SK-N-MC (cell line): ENCODE data around the gene EPN2.

Experiments used
- DNase-seq: peaks from one replicate; pipeline ENCODE4 v3.0.0-alpha.2; 2011; ENCODE audit warnings: low read depth, low spot score
- H3K27ac ChIP-seq: fragments of 200-600 bp; sonication (generic); 2 replicates; pipeline ENCODE4 v1.5.1; 2016; ENCODE audit warnings: mixed run types
- H3K36me3 ChIP-seq: fragments of 200-600 bp; sonication (generic); 2 replicates; pipeline ENCODE4 v1.6.1; 2017; ENCODE audit warnings: antibody characterized with exemption, low read length, mixed read lengths; ENCODE audit not compliant: insufficient read depth
- H3K4me3 ChIP-seq: fragments of 200-600 bp; sonication (generic); 2 replicates; pipeline ENCODE4 v1.5.1; 2016
- H3K9ac ChIP-seq: fragments of 200-600 bp; sonication (generic); 2 replicates; pipeline ENCODE4 v1.8.0; 2017; ENCODE audit warnings: mixed run types, mixed read lengths; ENCODE audit not compliant: insufficient read length
- H3K9me3 ChIP-seq: fragments of 200-600 bp; sonication (generic); 2 replicates; pipeline ENCODE4 v1.6.1; 2017; ENCODE audit warnings: low read depth, mild to moderate bottlenecking, antibody characterized with exemption, low read length, moderate library complexity, mixed read lengths
- EZH2 ChIP-seq: fragments of 200-600 bp; sonication (generic); IDR thresholded peaks from one replicate; pipeline ENCODE4 v1.6.1; 2017; ENCODE audit warnings: antibody characterized with exemption
- FOXP2 ChIP-seq: optimal IDR thresholded peaks from 2 replicates; pipeline ENCODE3; 2011; ENCODE audit warnings: mild to moderate bottlenecking, moderate library complexity; ENCODE audit not compliant: insufficient read depth; ENCODE audit errors: extremely low read length, control extremely low read depth
- POLR2AphosphoS5 ChIP-seq: IDR thresholded peaks from 2 replicates; pipeline ENCODE4 v1.6.1; 2012; ENCODE audit warnings: mild to moderate bottlenecking, low read depth, low read length, borderline replicate concordance

EPN2 gene

GRCh38 chr17:19310151-19310550 is 73.0 kb downstream of the EPN2 start:
- H3K36me3 ChIP-seq = peaks cover 7% of the 10 kb centered on the region; the same call in 1 of the 2 replicates
- no peak overlapping the region for H3K4me3 ChIP-seq
- no peak overlapping the region for H3K9ac ChIP-seq
- no peak for DNase-seq
- no peak overlapping the region for H3K27ac ChIP-seq
- H3K9me3 ChIP-seq = no peaks in the 10 kb centered on the region
- no peak for TF ChIP-seq EZH2
- TF ChIP-seq FOXP2 = no peak
- TF ChIP-seq POLR2AphosphoS5 = no peak

DNA sequence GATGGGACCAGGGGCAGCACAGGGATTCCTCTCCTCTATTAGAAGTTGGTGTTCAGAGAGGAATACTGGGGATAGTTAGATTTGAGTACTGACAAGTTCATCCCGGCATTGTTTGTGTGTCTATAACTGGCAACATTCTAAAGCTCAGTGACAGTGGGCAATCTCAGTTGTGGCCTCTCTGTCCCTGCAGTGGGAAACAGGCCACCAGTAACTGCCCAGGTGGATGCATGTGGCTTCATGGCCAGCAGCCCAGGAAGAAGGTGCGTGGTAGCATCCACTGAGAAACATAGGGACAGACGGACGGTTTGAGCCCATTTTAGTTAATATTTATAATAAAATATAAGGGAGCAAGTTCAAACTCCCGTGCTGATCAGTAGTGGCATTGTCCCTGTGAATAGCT is 73.8 kb downstream of the EPN2 start:
- TF ChIP-seq EZH2 (no peak), POLR2AphosphoS5 (no peak), FOXP2 (no peak)
- Histone ChIP-seq H3K27ac (no peak overlapping the region), H3K4me3 (no peak overlapping the region), H3K36me3 (peaks cover 7% of the 10 kb centered on the region; the same call in 1 of the 2 replicates), H3K9me3 (no peaks in the 10 kb centered on the region), H3K9ac (no peak overlapping the region)
- DNase-seq = no peak

- H3K4me3 ChIP-seq = no peak overlapping the region
- H3K27ac ChIP-seq = no peak overlapping the region
- H3K9me3 ChIP-seq = no peaks in the 10 kb centered on the region
- no peak overlapping the region for H3K9ac ChIP-seq
- no peak for TF ChIP-seq FOXP2
- no peak for TF ChIP-seq POLR2AphosphoS5
- no peak for TF ChIP-seq EZH2
- DNase-seq = no peak
- H3K36me3 ChIP-seq = peaks cover 7% of the 10 kb centered on the region; the same call in 1 of the 2 replicates
These were observed 74.5 kb downstream of the EPN2 start for GRCh38 chr17:19311421-19312215.

DNA sequence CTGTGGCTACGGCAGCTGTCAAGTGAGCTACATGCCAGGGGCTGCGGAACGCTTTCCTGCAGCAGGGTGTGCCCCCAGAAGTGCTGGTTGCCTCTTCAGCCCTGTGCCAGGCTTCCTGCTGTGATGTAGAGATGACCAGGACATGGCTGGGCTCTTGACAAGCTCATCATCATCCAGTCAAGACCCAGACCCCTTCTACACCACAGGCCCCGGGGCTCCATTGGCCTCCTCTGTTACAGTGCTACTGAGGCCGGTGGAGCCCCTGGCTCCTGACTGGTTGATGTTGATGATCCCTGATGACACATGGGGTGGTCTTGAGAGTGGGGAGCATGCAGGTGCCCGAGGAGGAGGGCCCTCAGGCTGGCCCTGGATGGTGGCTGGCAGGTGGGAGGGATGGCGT is 75.2 kb downstream of the EPN2 start:
- H3K4me3 ChIP-seq = no peak overlapping the region
- no peaks in the 10 kb centered on the region for H3K9me3 ChIP-seq
- no peak overlapping the region for H3K9ac ChIP-seq
- DNase-seq = no peak
- TF ChIP-seq FOXP2 (no peak), POLR2AphosphoS5 (no peak), EZH2 (no peak)
- H3K27ac ChIP-seq = no peak overlapping the region
- H3K36me3 ChIP-seq = peaks cover 7% of the 10 kb centered on the region; the same call in 1 of the 2 replicates

GRCh38 chr17:19313066-19313745 is 76.0 kb downstream of the EPN2 start:
- H3K9me3 ChIP-seq = no peaks in the 10 kb centered on the region
- DNase-seq = no peak
- H3K9ac ChIP-seq = no peak overlapping the region
- TF ChIP-seq POLR2AphosphoS5 (no peak), FOXP2 (no peak), EZH2 (no peak)
- no peak overlapping the region for H3K27ac ChIP-seq
- no peak overlapping the region for H3K4me3 ChIP-seq
- H3K36me3 ChIP-seq = peaks cover 7% of the 10 kb centered on the region; the same call in 1 of the 2 replicates

DNA sequence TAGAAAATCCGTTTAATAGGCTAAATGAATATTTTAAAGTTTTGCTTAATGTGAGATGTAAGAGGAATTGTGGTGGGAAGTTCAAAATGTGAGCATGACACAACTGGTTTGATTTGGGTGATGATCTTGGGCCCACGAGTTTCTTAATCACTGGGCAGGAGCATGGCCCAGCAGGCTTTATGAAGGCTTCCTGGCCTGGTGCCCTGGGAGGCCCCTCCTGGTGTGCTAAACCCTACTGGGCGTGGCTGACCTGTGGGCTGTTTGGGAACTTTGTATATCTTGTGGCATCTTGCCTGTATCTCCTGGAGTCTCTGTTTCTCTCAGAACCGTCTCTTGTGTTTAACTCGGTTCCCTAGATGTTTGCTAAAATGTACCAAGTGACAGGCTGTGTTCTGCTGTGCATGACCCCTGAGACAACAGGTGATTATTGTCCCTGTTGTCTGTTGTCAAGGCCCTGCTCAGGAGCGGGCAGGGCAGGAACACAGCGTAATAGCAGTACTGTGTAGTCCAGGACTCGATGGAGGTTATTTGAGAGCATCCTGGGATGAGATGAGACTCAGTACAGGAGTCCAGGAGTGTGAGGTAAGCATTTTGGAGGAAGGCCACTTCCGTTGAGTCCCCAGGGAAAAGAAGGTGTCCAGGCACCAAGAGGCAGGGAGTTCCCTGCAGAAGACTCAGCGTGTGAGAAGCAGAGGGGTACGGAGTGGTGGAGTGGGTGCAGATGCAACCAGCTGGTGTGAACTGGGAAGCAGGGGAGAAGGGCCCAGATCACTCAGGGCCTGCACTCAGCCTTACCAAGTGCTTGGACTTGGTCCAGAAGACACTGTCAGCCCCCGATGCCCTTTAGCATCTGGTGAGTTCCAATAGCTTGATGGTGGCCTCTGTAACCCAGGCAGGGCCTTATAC is 76.8 kb downstream of the EPN2 start:
- peaks cover 7% of the 10 kb centered on the region; the same call in 1 of the 2 replicates for H3K36me3 ChIP-seq
- no peak overlapping the region for H3K4me3 ChIP-seq
- no peaks in the 10 kb centered on the region for H3K9me3 ChIP-seq
- no peak overlapping the region for H3K27ac ChIP-seq
- DNase-seq = no peak
- no peak for TF ChIP-seq POLR2AphosphoS5
- TF ChIP-seq EZH2 = no peak
- no peak for TF ChIP-seq FOXP2
- no peak overlapping the region for H3K9ac ChIP-seq

DNA sequence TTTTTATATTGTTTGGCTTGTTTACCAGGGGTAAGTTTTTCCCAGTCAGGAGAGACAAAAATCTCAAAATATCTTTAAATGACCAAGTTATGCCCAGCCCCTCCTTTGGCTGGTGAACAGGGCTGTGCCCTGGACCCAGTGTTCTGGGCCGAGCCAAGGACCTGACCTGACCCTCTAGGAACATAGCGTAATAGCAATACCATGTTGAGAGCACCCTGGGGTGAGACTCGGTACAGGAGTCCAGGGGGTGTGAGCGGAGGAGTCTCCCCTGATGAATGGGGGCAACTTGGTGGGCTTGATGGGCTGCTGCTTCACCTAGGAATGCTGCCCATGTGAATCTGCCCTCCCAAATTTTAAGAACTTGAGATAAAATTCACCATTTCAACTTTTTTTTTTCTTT is 77.9 kb downstream of the EPN2 start:
- DNase-seq = no peak
- Histone ChIP-seq H3K36me3 (peaks cover 7% of the 10 kb centered on the region; the same call in 1 of the 2 replicates), H3K27ac (no peak overlapping the region), H3K9me3 (no peaks in the 10 kb centered on the region), H3K4me3 (no peak overlapping the region), H3K9ac (no peak overlapping the region)
- TF ChIP-seq POLR2AphosphoS5 = no peak
- TF ChIP-seq FOXP2 = no peak
- TF ChIP-seq EZH2 = no peak
